Caco-2 (cell line): Measurements from ENCODE around the gene MPDZ. TPM values are rescaled to one million over a fixed set of nuclear protein-coding genes. Genes with fewer than 3 reads are reported as not detected.

Experiments
- BruUV-seq: library from RNA; stranded (reverse); fragments of 400-500 nt; replicated peaks from 2 replicates; lab custom pipeline; 2021; lab: Mats Ljungman, UMichigan
- CTCF ChIA-PET: fragments of 300-600 bp; sonication (Branson Sonifier 250); formaldehyde crosslinking; loops from one replicate; lab custom pipeline; 2022; ENCODE audit warnings: antibody characterized with exemption; lab: Charles Lee
- POLR2A ChIA-PET: fragments of 300-600 bp; sonication (Branson Sonifier 250); formaldehyde crosslinking; loops from one replicate; lab custom pipeline; 2022; ENCODE audit warnings: antibody characterized with exemption; lab: Charles Lee
- DNase-seq, 2 experiments: peaks; one replicate each; pipeline versions ENCODE4 v3.0.0 to v3.0.0-alpha.2; 2020 to 2022
- H3K27me3 ChIP-seq: replicated peaks from 2 replicates; pipeline ENCODE4 v1.6.0; 2011; ENCODE audit warnings: low read length; ENCODE audit not compliant: control insufficient read depth, insufficient read depth
- H3K36me3 ChIP-seq: 2 replicates; pipeline ENCODE4 v1.5.1; 2011; ENCODE audit warnings: low read length; ENCODE audit not compliant: control insufficient read depth, insufficient read depth
- H3K4me1 ChIP-seq: fragments of 250-450 bp; sonication (Bioruptor Pico); 2 replicates; pipeline ENCODE4 v1.5.1; 2020; ENCODE audit warnings: mild to moderate bottlenecking
- H3K4me3 ChIP-seq: 2 replicates; pipeline ENCODE4 v1.5.1; 2011; ENCODE audit warnings: low read depth, mild to moderate bottlenecking, control low read depth, low read length
- H3K9me3 ChIP-seq: fragments of 250-450 bp; sonication (Bioruptor Pico); 2 replicates; pipeline ENCODE4 v1.5.1; 2020; ENCODE audit warnings: mild to moderate bottlenecking, moderate library complexity
- H3K27ac Mint-ChIP-seq: one replicate; pipeline ENCODE4 v1.8.0; 2022; ENCODE audit warnings: mixed read lengths; ENCODE audit not compliant: unreplicated experiment
- H3K27me3 Mint-ChIP-seq: one replicate; pipeline ENCODE4 v1.8.0; 2022; ENCODE audit warnings: mixed read lengths; ENCODE audit not compliant: insufficient read depth, unreplicated experiment
- H3K36me3 Mint-ChIP-seq: one replicate; pipeline ENCODE4 v1.8.0; 2022; ENCODE audit warnings: mild to moderate bottlenecking, mixed read lengths; ENCODE audit not compliant: insufficient read depth, unreplicated experiment
- H3K4me1 Mint-ChIP-seq: one replicate; pipeline ENCODE4 v1.8.0; 2022; ENCODE audit warnings: low read depth, mixed read lengths; ENCODE audit not compliant: unreplicated experiment
- H3K4me3 Mint-ChIP-seq: one replicate; pipeline ENCODE4 v1.8.0; 2022; ENCODE audit warnings: mild to moderate bottlenecking, moderate library complexity, mixed read lengths; ENCODE audit not compliant: unreplicated experiment
- H3K9me3 Mint-ChIP-seq: one replicate; pipeline ENCODE4 v1.8.0; 2022; ENCODE audit warnings: mixed read lengths; ENCODE audit not compliant: unreplicated experiment
- CTCF ChIP-seq, 2 experiments: fragments of 200-600 bp in 1 of 2; IDR thresholded peaks; 1 replicate in 1 of 2; 2 replicates in 1 of 2; pipeline versions ENCODE4 v1.5.1 to v1.8.0; 2011 to 2022; ENCODE audit warnings: antibody characterized with exemption in 1 of 2, control low read depth in 1 of 2, inconsistent platforms in 1 of 2, low read depth in 1 of 2, low read length in 1 of 2, mild to moderate bottlenecking in 1 of 2, moderate library complexity in 1 of 2; ENCODE audit not compliant: insufficient read depth in 1 of 2, severe bottlenecking in 1 of 2, unreplicated experiment in 1 of 2
- intact Hi-C: fragments of 100-400 bp; cut with micrococcal nuclease; formaldehyde crosslinking; loops from one replicate; pipeline ENCODE4 v1.10.0; 2022; ENCODE audit not compliant: unreplicated experiment
- total RNA-seq: library from RNA; stranded (reverse); gene quantifications from 2 replicates; pipeline ENCODE4 v1.2.3, GENCODE V29; 2022

Gene MPDZ
- total RNA-seq, 1 experiment from 2014 or later: not detected

- no peak overlapping the region for H3K4me3 Mint-ChIP-seq
- no peaks in the 10 kb centered on the region for H3K27me3 ChIP-seq
- no peak for TF ChIP-seq CTCF (IDR thresholded peaks at IDR 0.05; ENCODE audit: insufficient read depth in 1 of 2, low read depth in 1 of 2, low read length in 1 of 2, severe bottlenecking in 1 of 2, unreplicated experiment in 1 of 2)
- no peaks in the 10 kb centered on the region for H3K9me3 Mint-ChIP-seq
- H3K27ac Mint-ChIP-seq: no peak overlapping the region
- BruUV-seq: no TSS peak
- no peaks in the 10 kb centered on the region for H3K36me3 ChIP-seq
- POLR2A ChIA-PET: no interaction called here
- peaks cover 6% of the 10 kb centered on the region for H3K27me3 Mint-ChIP-seq
- CTCF ChIA-PET: interaction anchor here (0.9 kb wide), 1 partner anchor 12 kb away, joined by 6 read pairs; no protein-coding TSS in a partner anchor
- intact Hi-C loops: no loop called here
- H3K4me1 ChIP-seq: no peaks in the 10 kb centered on the region
- DNase-seq: no peak
- no peak overlapping the region for H3K4me3 ChIP-seq
- H3K9me3 ChIP-seq: no peaks in the 10 kb centered on the region
- H3K36me3 Mint-ChIP-seq: no peaks in the 10 kb centered on the region
- no peaks in the 10 kb centered on the region for H3K4me1 Mint-ChIP-seq
Observed at GRCh38 chr9:13171261-13171660, 108.2 kb downstream of the MPDZ start.

- TF ChIP-seq CTCF (IDR thresholded peaks at IDR 0.05; ENCODE audit: insufficient read depth in 1 of 2, low read depth in 1 of 2, low read length in 1 of 2, severe bottlenecking in 1 of 2, unreplicated experiment in 1 of 2): no peak
- ChIA-PET CTCF (no interaction called here), POLR2A (no interaction called here)
- Histone ChIP-seq H3K9me3 (no peaks in the 10 kb centered on the region), H3K4me3 (no peak overlapping the region), H3K36me3 (no peaks in the 10 kb centered on the region), H3K4me1 (no peaks in the 10 kb centered on the region), H3K27me3 (no peaks in the 10 kb centered on the region)
- no TSS peak for BruUV-seq
- H3K36me3 Mint-ChIP-seq: no peaks in the 10 kb centered on the region
- no peak for DNase-seq
- H3K4me1 Mint-ChIP-seq: no peaks in the 10 kb centered on the region
- no peaks in the 10 kb centered on the region for H3K9me3 Mint-ChIP-seq
- intact Hi-C loops: no loop called here
- peaks cover 6% of the 10 kb centered on the region for H3K27me3 Mint-ChIP-seq
- H3K4me3 Mint-ChIP-seq: no peak overlapping the region
- no peak overlapping the region for H3K27ac Mint-ChIP-seq
Observed at GRCh38 chr9:13166996-13167395, 112.5 kb downstream of the MPDZ start.

GRCh38 chr9:13165956-13166355 lies 113.5 kb downstream of the MPDZ start:
- no peak for TF ChIP-seq CTCF (IDR thresholded peaks at IDR 0.05; ENCODE audit: insufficient read depth in 1 of 2, low read depth in 1 of 2, low read length in 1 of 2, severe bottlenecking in 1 of 2, unreplicated experiment in 1 of 2)
- Mint-ChIP-seq H3K4me3 (no peak overlapping the region), H3K27ac (no peak overlapping the region), H3K27me3 (peaks cover 6% of the 10 kb centered on the region), H3K9me3 (no peaks in the 10 kb centered on the region), H3K36me3 (no peaks in the 10 kb centered on the region), H3K4me1 (no peaks in the 10 kb centered on the region)
- no TSS peak for BruUV-seq
- no peaks in the 10 kb centered on the region for H3K9me3 ChIP-seq
- H3K27me3 ChIP-seq: no peaks in the 10 kb centered on the region
- ChIA-PET POLR2A (no interaction called here), CTCF (no interaction called here)
- no peaks in the 10 kb centered on the region for H3K36me3 ChIP-seq
- no peak for DNase-seq
- intact Hi-C loops: no loop called here
- H3K4me3 ChIP-seq: no peak overlapping the region
- no peaks in the 10 kb centered on the region for H3K4me1 ChIP-seq
